ENCODE results near the gene TSPAN8.

TSPAN8 gene

GRCh38 chr12:71141378-71141926 lies 16.3 kb downstream of the TSPAN8 start:
- Histone ChIP-seq H3K4me3 (ENCODE audit: low read length) (no peak overlapping the region), H3K27me3 (ENCODE audit: control insufficient read depth, insufficient read depth, low read length) (no peaks in the 10 kb centered on the region), H3K4me1 (ENCODE audit: control insufficient read depth, low read depth, low read length) (peaks cover 6% of the 10 kb centered on the region), H3K9ac (ENCODE audit: low read length) (no peak overlapping the region), H3K9me3 (ENCODE audit: control insufficient read depth, low read depth, low read length) (no peaks in the 10 kb centered on the region), H3K27ac (ENCODE audit: low read length) (no peak overlapping the region), H3K36me3 (ENCODE audit: control insufficient read depth, low read depth, low read length) (no peaks in the 10 kb centered on the region)

- Histone ChIP-seq H3K9me3 (ENCODE audit: control insufficient read depth, low read depth, low read length) (no peaks in the 10 kb centered on the region), H3K4me3 (ENCODE audit: low read length) (no peak overlapping the region), H3K9ac (ENCODE audit: low read length) (no peak overlapping the region), H3K4me1 (ENCODE audit: control insufficient read depth, low read depth, low read length) (peaks cover 10% of the 10 kb centered on the region), H3K27ac (ENCODE audit: low read length) (no peak overlapping the region), H3K27me3 (ENCODE audit: control insufficient read depth, insufficient read depth, low read length) (no peaks in the 10 kb centered on the region), H3K36me3 (ENCODE audit: control insufficient read depth, low read depth, low read length) (no peaks in the 10 kb centered on the region)
These were observed 18.6 kb downstream of the TSPAN8 start for GRCh38 chr12:71139153-71139735.

GRCh38 chr12:71138011-71138410 lies 19.8 kb downstream of the TSPAN8 start:
- Histone ChIP-seq H3K36me3 (ENCODE audit: control insufficient read depth, low read depth, low read length) (no peaks in the 10 kb centered on the region), H3K27me3 (ENCODE audit: control insufficient read depth, insufficient read depth, low read length) (no peaks in the 10 kb centered on the region), H3K4me3 (ENCODE audit: low read length) (no peak overlapping the region), H3K27ac (ENCODE audit: low read length) (no peak overlapping the region), H3K9ac (ENCODE audit: low read length) (no peak overlapping the region), H3K9me3 (ENCODE audit: control insufficient read depth, low read depth, low read length) (no peaks in the 10 kb centered on the region), H3K4me1 (ENCODE audit: control insufficient read depth, low read depth, low read length) (peaks cover 10% of the 10 kb centered on the region)

- Histone ChIP-seq H3K9ac (ENCODE audit: low read length) (no peak overlapping the region), H3K4me3 (ENCODE audit: low read length) (no peak overlapping the region), H3K9me3 (ENCODE audit: control insufficient read depth, low read depth, low read length) (no peaks in the 10 kb centered on the region), H3K4me1 (ENCODE audit: control insufficient read depth, low read depth, low read length) (peaks cover 10% of the 10 kb centered on the region), H3K27ac (ENCODE audit: low read length) (no peak overlapping the region), H3K36me3 (ENCODE audit: control insufficient read depth, low read depth, low read length) (no peaks in the 10 kb centered on the region), H3K27me3 (ENCODE audit: control insufficient read depth, insufficient read depth, low read length) (no peaks in the 10 kb centered on the region)
These were observed 22.0 kb downstream of the TSPAN8 start for GRCh38 chr12:71135812-71136176.

- H3K9ac ChIP-seq (ENCODE audit: low read length), result no peak overlapping the region
- peaks cover 10% of the 10 kb centered on the region for H3K4me1 ChIP-seq (ENCODE audit: control insufficient read depth, low read depth, low read length)
- no peaks in the 10 kb centered on the region for H3K27me3 ChIP-seq (ENCODE audit: control insufficient read depth, insufficient read depth, low read length)
- H3K36me3 ChIP-seq (ENCODE audit: control insufficient read depth, low read depth, low read length), result no peaks in the 10 kb centered on the region
- H3K4me3 ChIP-seq (ENCODE audit: low read length), result no peak overlapping the region
- no peaks in the 10 kb centered on the region for H3K9me3 ChIP-seq (ENCODE audit: control insufficient read depth, low read depth, low read length)
- H3K27ac ChIP-seq (ENCODE audit: low read length), result no peak overlapping the region
These were observed 22.6 kb downstream of the TSPAN8 start for GRCh38 chr12:71135077-71135811.

GRCh38 chr12:71134405-71134804 lies 23.4 kb downstream of the TSPAN8 start:
- no peak overlapping the region for H3K9ac ChIP-seq (ENCODE audit: low read length)
- peaks cover 10% of the 10 kb centered on the region for H3K4me1 ChIP-seq (ENCODE audit: control insufficient read depth, low read depth, low read length)
- H3K9me3 ChIP-seq (ENCODE audit: control insufficient read depth, low read depth, low read length), result no peaks in the 10 kb centered on the region
- no peak overlapping the region for H3K4me3 ChIP-seq (ENCODE audit: low read length)
- H3K36me3 ChIP-seq (ENCODE audit: control insufficient read depth, low read depth, low read length), result no peaks in the 10 kb centered on the region
- no peak overlapping the region for H3K27ac ChIP-seq (ENCODE audit: low read length)
- no peaks in the 10 kb centered on the region for H3K27me3 ChIP-seq (ENCODE audit: control insufficient read depth, insufficient read depth, low read length)

- Histone ChIP-seq H3K27ac (ENCODE audit: low read length) (no peak overlapping the region), H3K36me3 (ENCODE audit: control insufficient read depth, low read depth, low read length) (no peaks in the 10 kb centered on the region), H3K9ac (ENCODE audit: low read length) (no peak overlapping the region), H3K27me3 (ENCODE audit: control insufficient read depth, insufficient read depth, low read length) (no peaks in the 10 kb centered on the region), H3K4me1 (ENCODE audit: control insufficient read depth, low read depth, low read length) (peaks cover 4% of the 10 kb centered on the region), H3K9me3 (ENCODE audit: control insufficient read depth, low read depth, low read length) (no peaks in the 10 kb centered on the region), H3K4me3 (ENCODE audit: low read length) (no peak overlapping the region)
These were observed 27.2 kb downstream of the TSPAN8 start for GRCh38 chr12:71130521-71131069.

GRCh38 chr12:71129364-71129763 lies 28.4 kb downstream of the TSPAN8 start:
- Histone ChIP-seq H3K4me3 (ENCODE audit: low read length) (no peak overlapping the region), H3K9me3 (ENCODE audit: control insufficient read depth, low read depth, low read length) (no peaks in the 10 kb centered on the region), H3K4me1 (ENCODE audit: control insufficient read depth, low read depth, low read length) (peaks cover 4% of the 10 kb centered on the region), H3K27ac (ENCODE audit: low read length) (no peak overlapping the region), H3K9ac (ENCODE audit: low read length) (no peak overlapping the region), H3K27me3 (ENCODE audit: control insufficient read depth, insufficient read depth, low read length) (no peaks in the 10 kb centered on the region), H3K36me3 (ENCODE audit: control insufficient read depth, low read depth, low read length) (no peaks in the 10 kb centered on the region)

- Histone ChIP-seq H3K36me3 (ENCODE audit: control insufficient read depth, low read depth, low read length) (no peaks in the 10 kb centered on the region), H3K4me3 (ENCODE audit: low read length) (no peak overlapping the region), H3K27me3 (ENCODE audit: control insufficient read depth, insufficient read depth, low read length) (no peaks in the 10 kb centered on the region), H3K9me3 (ENCODE audit: control insufficient read depth, low read depth, low read length) (no peaks in the 10 kb centered on the region), H3K9ac (ENCODE audit: low read length) (no peak overlapping the region), H3K27ac (ENCODE audit: low read length) (no peak overlapping the region), H3K4me1 (ENCODE audit: control insufficient read depth, low read depth, low read length) (peaks cover 4% of the 10 kb centered on the region)
These were observed 29.5 kb downstream of the TSPAN8 start for GRCh38 chr12:71128191-71128788.

GRCh38 chr12:71125949-71126348 lies 31.9 kb downstream of the TSPAN8 start:
- no peak overlapping the region for H3K4me3 ChIP-seq (ENCODE audit: low read length)
- no peak overlapping the region for H3K27ac ChIP-seq (ENCODE audit: low read length)
- no peaks in the 10 kb centered on the region for H3K9me3 ChIP-seq (ENCODE audit: control insufficient read depth, low read depth, low read length)
- no peak overlapping the region for H3K9ac ChIP-seq (ENCODE audit: low read length)
- H3K27me3 ChIP-seq (ENCODE audit: control insufficient read depth, insufficient read depth, low read length), result no peaks in the 10 kb centered on the region
- peaks cover 4% of the 10 kb centered on the region for H3K4me1 ChIP-seq (ENCODE audit: control insufficient read depth, low read depth, low read length)
- H3K36me3 ChIP-seq (ENCODE audit: control insufficient read depth, low read depth, low read length), result no peaks in the 10 kb centered on the region

- H3K4me1 ChIP-seq (ENCODE audit: control insufficient read depth, low read depth, low read length), result peaks cover 4% of the 10 kb centered on the region
- no peak overlapping the region for H3K9ac ChIP-seq (ENCODE audit: low read length)
- no peak overlapping the region for H3K27ac ChIP-seq (ENCODE audit: low read length)
- H3K27me3 ChIP-seq (ENCODE audit: control insufficient read depth, insufficient read depth, low read length), result no peaks in the 10 kb centered on the region
- no peaks in the 10 kb centered on the region for H3K9me3 ChIP-seq (ENCODE audit: control insufficient read depth, low read depth, low read length)
- H3K4me3 ChIP-seq (ENCODE audit: low read length), result no peak overlapping the region
- no peaks in the 10 kb centered on the region for H3K36me3 ChIP-seq (ENCODE audit: control insufficient read depth, low read depth, low read length)
These were observed 32.3 kb downstream of the TSPAN8 start for GRCh38 chr12:71125515-71125914.
